Esophagus muscularis mucosa (tissue), 4 donors: ENCODE measurements around the gene KIF2B. TPM values are rescaled to one million over a fixed set of nuclear protein-coding genes. Genes with fewer than 3 reads are reported as not detected.

Source experiments
- DNase-seq: peaks from one replicate; pipeline ENCODE4 v3.0.0-alpha.2; 2017; ENCODE audit errors: extremely low spot score
- H3K27ac ChIP-seq, 4 donors: fragments of 200-600 bp; sonication (generic); replicated peaks in 1 of 4; 1 replicate in 3 of 4; 2 replicates in 1 of 4; pipeline ENCODE4 v1.5.1; 2016 to 2019; ENCODE audit warnings: mild to moderate bottlenecking in 1 of 4
- H3K27me3 ChIP-seq, 4 donors: fragments of 200-600 bp; sonication (generic); one replicate each; pipeline versions ENCODE4 v1.5.1 to v1.6.0; 2016 to 2019
- H3K36me3 ChIP-seq, 4 donors: fragments of 200-600 bp; sonication (generic); one replicate each; pipeline ENCODE4 v1.5.1; 2016 to 2019
- H3K4me1 ChIP-seq, 4 donors: fragments of 200-600 bp; sonication (generic); one replicate each; pipeline ENCODE4 v1.5.1; 2016 to 2019
- H3K4me3 ChIP-seq, 4 donors: fragments of 200-600 bp; sonication (generic); 1 replicate in 2 of 4; 2 replicates in 2 of 4; pipeline ENCODE4 v1.5.1; 2016 to 2019; ENCODE audit warnings: mild to moderate bottlenecking in 4 of 4, moderate library complexity in 1 of 4
- H3K9me3 ChIP-seq, 4 donors: fragments of 200-600 bp; sonication (generic); 1 replicate in 3 of 4; 2 replicates in 1 of 4; pipeline ENCODE4 v1.5.1; 2016 to 2019
- EP300 ChIP-seq: sonication (generic); formaldehyde crosslinking; IDR thresholded peaks from one replicate; pipeline ENCODE4 v1.6.1; 2017; ENCODE audit warnings: antibody characterized with exemption
- POLR2A ChIP-seq: fragments of 450-650 bp; IDR thresholded peaks from one replicate; pipeline ENCODE4 v1.6.1; 2017; ENCODE audit warnings: antibody characterized with exemption, moderate library complexity, mild to moderate bottlenecking, low read depth
- POLR2AphosphoS5 ChIP-seq, 2 donors: sonication (generic); formaldehyde crosslinking; IDR thresholded peaks; one replicate each; pipeline ENCODE4 v1.6.1; 2017; ENCODE audit warnings: antibody characterized with exemption in 2 of 2
- WGBS: methylation state at CpG from one replicate; pipeline ENCODE4 v1.1.5; 2018; 5-methylcytosine and 5-hydroxymethylcytosine counted together
- intact Hi-C: fragments of 100-400 bp; cut with DNase I; formaldehyde crosslinking; loops from one replicate; pipeline ENCODE4 v1.15.1; 2023
- total RNA-seq, 4 donors: library from RNA; depleted of rRNA; stranded (reverse); fragments of >200 nt; gene quantifications; one replicate each; pipeline versions ENCODE4 v1.1.0 to v1.2.1, GENCODE V29; 2016
- TF ChIP-seq, protein P1 (sequence below), 3 experiments: fragments of 200-600 bp in 2 of 3; fragments of 450-650 bp in 1 of 3; sonication (generic) in 2 of 3; IDR thresholded peaks; one replicate each; pipeline ENCODE4 v1.5.1; 2017 to 2019; ENCODE audit warnings: antibody characterized with exemption in 3 of 3, mild to moderate bottlenecking in 2 of 3, moderate library complexity in 1 of 3

Gene KIF2B, protein sequence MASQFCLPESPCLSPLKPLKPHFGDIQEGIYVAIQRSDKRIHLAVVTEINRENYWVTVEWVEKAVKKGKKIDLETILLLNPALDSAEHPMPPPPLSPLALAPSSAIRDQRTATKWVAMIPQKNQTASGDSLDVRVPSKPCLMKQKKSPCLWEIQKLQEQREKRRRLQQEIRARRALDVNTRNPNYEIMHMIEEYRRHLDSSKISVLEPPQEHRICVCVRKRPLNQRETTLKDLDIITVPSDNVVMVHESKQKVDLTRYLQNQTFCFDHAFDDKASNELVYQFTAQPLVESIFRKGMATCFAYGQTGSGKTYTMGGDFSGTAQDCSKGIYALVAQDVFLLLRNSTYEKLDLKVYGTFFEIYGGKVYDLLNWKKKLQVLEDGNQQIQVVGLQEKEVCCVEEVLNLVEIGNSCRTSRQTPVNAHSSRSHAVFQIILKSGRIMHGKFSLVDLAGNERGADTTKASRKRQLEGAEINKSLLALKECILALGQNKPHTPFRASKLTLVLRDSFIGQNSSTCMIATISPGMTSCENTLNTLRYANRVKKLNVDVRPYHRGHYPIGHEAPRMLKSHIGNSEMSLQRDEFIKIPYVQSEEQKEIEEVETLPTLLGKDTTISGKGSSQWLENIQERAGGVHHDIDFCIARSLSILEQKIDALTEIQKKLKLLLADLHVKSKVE
- not detected for total RNA-seq

DNA sequence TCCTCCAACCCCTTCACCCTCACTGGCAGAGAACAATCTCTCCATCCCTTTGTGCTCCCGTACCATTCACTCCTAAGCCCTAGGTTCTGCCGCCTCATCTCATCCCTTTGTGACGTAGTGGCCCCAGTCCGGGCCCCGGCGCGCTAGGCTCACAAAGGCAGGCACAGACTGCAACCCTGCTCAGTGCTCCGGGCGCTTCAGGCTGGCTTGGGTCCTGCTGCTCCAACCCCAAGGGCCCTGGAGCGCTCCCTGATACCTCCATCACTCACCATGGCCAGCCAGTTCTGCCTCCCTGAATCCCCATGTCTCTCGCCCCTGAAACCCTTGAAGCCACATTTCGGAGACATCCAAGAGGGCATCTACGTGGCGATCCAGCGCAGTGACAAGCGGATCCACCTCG lies at the start of gene KIF2B:
Gene KIF2B (plus strand): TSS at position 164 of the 400 bp plus-strand sequence. CDS start 107 bp downstream, at position 271.
- no peak within 1 kb of the TSS for H3K27ac ChIP-seq
- intact Hi-C loops = no loop called here
- no peaks in the 10 kb centered on the region for H3K27me3 ChIP-seq
- no peak for TF ChIP-seq POLR2AphosphoS5 (IDR thresholded peaks at IDR 0.05)
- no peaks in the 10 kb centered on the region for H3K36me3 ChIP-seq
- no peaks in the 10 kb centered on the region for H3K4me1 ChIP-seq
- no peak for DNase-seq
- 88% methylated on average over 16 of the region's 17 CpGs for WGBS
- H3K4me3 ChIP-seq = no peak within 1 kb of the TSS
- H3K9me3 ChIP-seq = no peaks in the 10 kb centered on the region

DNA sequence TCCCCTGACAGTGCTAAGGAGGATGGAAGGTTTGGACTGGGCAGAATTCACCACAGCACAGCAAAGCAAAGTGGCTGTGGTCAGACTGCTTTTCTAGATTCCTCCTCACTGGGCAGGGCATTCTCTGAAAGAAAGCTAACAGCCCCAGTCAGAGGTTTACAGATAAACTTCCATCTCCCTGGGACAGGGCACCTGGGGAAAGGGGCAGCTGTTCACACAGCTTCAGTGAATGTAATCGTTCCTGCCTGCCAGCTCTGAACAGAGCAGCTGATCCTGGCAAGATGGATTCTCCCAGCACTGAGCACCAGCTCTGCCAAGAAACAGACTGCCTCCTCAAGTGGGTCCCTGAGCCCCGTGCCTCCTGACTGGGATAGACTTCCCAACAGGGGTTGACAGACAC lies 42.4 kb upstream of the KIF2B start:
- Histone ChIP-seq H3K27me3 (no peaks in the 10 kb centered on the region), H3K4me3 (no peak overlapping the region), H3K27ac (no peak overlapping the region), H3K9me3 (no peaks in the 10 kb centered on the region), H3K36me3 (no peaks in the 10 kb centered on the region), H3K4me1 (no peaks in the 10 kb centered on the region)
- DNase-seq = no peak
- intact Hi-C loops = no loop called here
- no CpG with 5 or more reads among the region's 2 CpGs for WGBS
- TF ChIP-seq POLR2A = no peak
- TF ChIP-seq, protein P1, sequence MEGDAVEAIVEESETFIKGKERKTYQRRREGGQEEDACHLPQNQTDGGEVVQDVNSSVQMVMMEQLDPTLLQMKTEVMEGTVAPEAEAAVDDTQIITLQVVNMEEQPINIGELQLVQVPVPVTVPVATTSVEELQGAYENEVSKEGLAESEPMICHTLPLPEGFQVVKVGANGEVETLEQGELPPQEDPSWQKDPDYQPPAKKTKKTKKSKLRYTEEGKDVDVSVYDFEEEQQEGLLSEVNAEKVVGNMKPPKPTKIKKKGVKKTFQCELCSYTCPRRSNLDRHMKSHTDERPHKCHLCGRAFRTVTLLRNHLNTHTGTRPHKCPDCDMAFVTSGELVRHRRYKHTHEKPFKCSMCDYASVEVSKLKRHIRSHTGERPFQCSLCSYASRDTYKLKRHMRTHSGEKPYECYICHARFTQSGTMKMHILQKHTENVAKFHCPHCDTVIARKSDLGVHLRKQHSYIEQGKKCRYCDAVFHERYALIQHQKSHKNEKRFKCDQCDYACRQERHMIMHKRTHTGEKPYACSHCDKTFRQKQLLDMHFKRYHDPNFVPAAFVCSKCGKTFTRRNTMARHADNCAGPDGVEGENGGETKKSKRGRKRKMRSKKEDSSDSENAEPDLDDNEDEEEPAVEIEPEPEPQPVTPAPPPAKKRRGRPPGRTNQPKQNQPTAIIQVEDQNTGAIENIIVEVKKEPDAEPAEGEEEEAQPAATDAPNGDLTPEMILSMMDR (IDR thresholded peaks at IDR 0.05) = no peak

DNA sequence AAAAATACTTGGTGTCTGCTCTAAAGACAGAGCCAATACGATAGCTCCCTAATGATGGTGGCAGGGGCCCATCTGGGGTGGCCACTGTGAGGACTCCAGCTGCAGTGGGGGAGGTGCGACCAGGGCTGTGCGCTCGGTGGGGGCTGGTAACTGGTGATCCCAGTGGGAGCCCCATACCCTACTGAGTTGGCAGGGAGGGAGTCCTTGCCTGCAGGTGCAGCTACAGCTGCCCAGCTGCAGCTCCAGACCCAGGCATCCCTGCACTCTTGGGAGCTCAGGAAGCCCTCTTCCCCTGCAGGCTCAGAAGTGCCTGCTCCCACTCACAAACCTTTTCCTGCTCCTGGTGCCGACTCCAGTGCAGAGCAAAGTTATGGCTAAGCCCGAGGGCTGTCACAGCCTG lies 31.2 kb upstream of the KIF2B start:
- Histone ChIP-seq H3K27me3 (no peaks in the 10 kb centered on the region), H3K9me3 (no peaks in the 10 kb centered on the region), H3K4me1 (no peaks in the 10 kb centered on the region), H3K4me3 (no peak overlapping the region), H3K36me3 (no peaks in the 10 kb centered on the region), H3K27ac (no peak overlapping the region)
- intact Hi-C loops = no loop called here
- 83% methylated on average over 1 of the region's 6 CpGs for whole genome bisulfite sequencing
- TF ChIP-seq POLR2AphosphoS5 (IDR thresholded peaks at IDR 0.05) = no peak
- TF ChIP-seq, protein P1 (IDR thresholded peaks at IDR 0.05) = no peak
- no peak for TF ChIP-seq EP300
- no peak for TF ChIP-seq POLR2A
- DNase-seq = no peak

DNA sequence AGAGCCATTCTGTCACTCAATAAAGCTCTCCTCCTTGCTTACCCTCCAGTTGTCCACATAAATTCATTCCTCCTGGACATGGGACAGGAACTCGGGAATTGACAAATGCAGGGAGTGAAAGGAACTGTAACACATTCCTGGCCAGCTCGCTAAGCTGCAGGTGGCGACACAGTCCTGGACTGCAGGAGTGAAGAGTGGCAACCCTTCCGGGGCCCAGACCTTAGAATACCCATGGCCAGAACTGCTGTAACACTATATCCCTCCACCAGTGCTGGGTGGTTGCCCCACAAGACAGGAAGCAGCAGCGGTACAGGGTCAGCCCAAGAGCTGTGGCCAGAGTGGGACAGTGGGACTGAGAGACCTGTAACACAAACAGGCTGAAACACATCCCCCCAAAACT lies 30.3 kb upstream of the KIF2B start:
- no peaks in the 10 kb centered on the region for H3K36me3 ChIP-seq
- 85% methylated on average over 5 of the region's 5 CpGs for WGBS
- H3K4me3 ChIP-seq = no peak overlapping the region
- H3K9me3 ChIP-seq = no peaks in the 10 kb centered on the region
- TF ChIP-seq EP300 = no peak
- TF ChIP-seq POLR2AphosphoS5 (IDR thresholded peaks at IDR 0.05) = no peak
- TF ChIP-seq, protein P1 (IDR thresholded peaks at IDR 0.05) = no peak
- no peak for TF ChIP-seq POLR2A
- intact Hi-C loops = no loop called here
- no peak for DNase-seq
- no peaks in the 10 kb centered on the region for H3K27me3 ChIP-seq
- H3K27ac ChIP-seq = no peak overlapping the region
- H3K4me1 ChIP-seq = no peaks in the 10 kb centered on the region

DNA sequence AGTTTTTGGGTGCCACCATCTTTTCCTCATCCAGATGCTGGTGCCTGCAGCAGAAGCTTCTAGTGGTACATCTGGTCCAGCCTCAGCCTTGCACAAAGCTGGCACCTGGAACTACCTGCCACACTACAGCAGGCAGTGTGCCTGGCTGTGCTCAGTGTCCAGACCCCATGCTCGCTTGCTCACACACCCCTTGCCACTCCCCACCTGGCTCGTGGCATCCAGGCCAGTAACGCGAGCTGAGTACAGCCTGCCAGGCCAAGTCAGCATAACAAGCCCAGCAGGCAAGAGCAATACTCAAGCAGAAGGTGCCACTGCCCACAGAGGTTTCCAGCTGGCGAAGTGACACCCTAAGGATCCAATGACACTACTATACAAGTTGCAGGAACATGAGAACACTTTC lies 29.7 kb upstream of the KIF2B start:
- WGBS = 78% methylated on average over 5 of the region's 5 CpGs
- TF ChIP-seq EP300 (no peak), POLR2AphosphoS5 (IDR thresholded peaks at IDR 0.05) (no peak)
- TF ChIP-seq, protein P1 (IDR thresholded peaks at IDR 0.05) = no peak
- DNase-seq = no peak
- H3K36me3 ChIP-seq = no peaks in the 10 kb centered on the region
- no peaks in the 10 kb centered on the region for H3K27me3 ChIP-seq
- no peaks in the 10 kb centered on the region for H3K4me1 ChIP-seq
- H3K4me3 ChIP-seq = no peak overlapping the region
- no peak overlapping the region for H3K27ac ChIP-seq
- no peaks in the 10 kb centered on the region for H3K9me3 ChIP-seq
- intact Hi-C loops = no loop called here
